GM12878 (cell line): ENCODE data around the gene TMPRSS3. TPM values are rescaled to one million over a fixed set of nuclear protein-coding genes. Genes with fewer than 3 reads are reported as not detected.

ENCODE experiments used
- ATAC-seq: fragments of 200-7000 bp; cut with Tn5 transposase; 3 replicates; pipeline ENCODE4 v1.9.1; 2020; ENCODE audit warnings: mild to moderate bottlenecking, moderate library complexity
- BruUV-seq: library from RNA; stranded (reverse); fragments of 400-500 nt; replicated peaks from 2 replicates; lab custom pipeline; 2021; lab: Mats Ljungman, UMichigan
- CTCF ChIA-PET: fragments of 300-600 bp; sonication (Branson Sonifier 250); formaldehyde crosslinking; extraction: SDS; loops from one replicate; lab custom pipeline; 2021; ENCODE audit warnings: inconsistent platforms; lab: Yijun Ruan, JAX
- POLR2A ChIA-PET: fragments of 350-600 bp; formaldehyde crosslinking; extraction: SDS; loops from one replicate; lab custom pipeline; 2021; ENCODE audit warnings: inconsistent platforms; lab: Charles Lee
- RAD21 ChIA-PET: fragments of 300-600 bp; sonication (Branson Sonifier 250); formaldehyde crosslinking; loops from one replicate; lab custom pipeline; 2023; ENCODE audit warnings: antibody characterized with exemption; ENCODE audit not compliant: unreplicated experiment; lab: Charles Lee
- SMC1A ChIA-PET: fragments of 300-600 bp; sonication (Branson Sonifier 250); formaldehyde crosslinking; loops from one replicate; lab custom pipeline; 2023; ENCODE audit not compliant: unreplicated experiment, uncharacterized antibody; lab: Charles Lee
- DNase-seq: peaks from one replicate; pipeline ENCODE4 v3.0.0-alpha.2; 2011; ENCODE audit warnings: low read depth, low spot score
- FAIRE-seq: peaks from 3 replicates; lab custom pipeline; 2011; peaks lifted over from hg19 to GRCh38; lab: Jason Lieb, UNC
- H2AFZ ChIP-seq: 2 replicates; pipeline ENCODE4 v1.6.0; 2011; ENCODE audit warnings: low read depth, low read length, control low read depth; ENCODE audit not compliant: control insufficient read depth
- H3K27ac ChIP-seq: 2 replicates; pipeline ENCODE4 v1.5.1; 2011; ENCODE audit warnings: control low read depth; ENCODE audit not compliant: control insufficient read depth, insufficient read depth
- H3K27me3 ChIP-seq, 2 experiments: replicated peaks in 1 of 2; 2 replicates each; pipeline versions ENCODE4 v1.6.0 to v1.6.1; 2011; ENCODE audit warnings: low read length in 1 of 2; ENCODE audit not compliant: control insufficient read depth in 2 of 2, insufficient read depth in 2 of 2
- H3K36me3 ChIP-seq, 2 experiments: 2 replicates each; pipeline ENCODE4 v1.5.1; 2011; ENCODE audit warnings: low read length in 1 of 2; ENCODE audit not compliant: control insufficient read depth in 2 of 2, insufficient read depth in 2 of 2
- H3K4me1 ChIP-seq: 2 replicates; pipeline ENCODE4 v1.6.1; 2011; ENCODE audit warnings: mild to moderate bottlenecking, low read length, moderate library complexity, mixed read lengths; ENCODE audit not compliant: control insufficient read depth, insufficient read depth
- H3K4me2 ChIP-seq: 2 replicates; pipeline ENCODE4 v1.6.0; 2011; ENCODE audit warnings: control low read depth; ENCODE audit not compliant: control insufficient read depth, insufficient read depth
- H3K4me3 ChIP-seq: fragments of 200-600 bp; sonication (generic); 2 replicates; pipeline ENCODE4 v1.5.1; 2016
- H3K79me2 ChIP-seq: 2 replicates; pipeline ENCODE4 v1.6.0; 2011; ENCODE audit warnings: low read length; ENCODE audit not compliant: control insufficient read depth, insufficient read depth
- H3K9ac ChIP-seq: 2 replicates; pipeline ENCODE4 v1.8.0; 2011; ENCODE audit warnings: low read length, control low read depth, mixed read lengths; ENCODE audit not compliant: control insufficient read depth, insufficient read depth
- H3K9me3 ChIP-seq: replicated peaks from 3 replicates; pipeline ENCODE4 v1.5.1; 2011; ENCODE audit warnings: mild to moderate bottlenecking, low read length; ENCODE audit not compliant: control insufficient read depth, insufficient read depth
- H4K20me1 ChIP-seq: 2 replicates; pipeline ENCODE4 v1.6.0; 2011; ENCODE audit not compliant: control insufficient read depth, insufficient read depth
- CBFB ChIP-seq: IDR thresholded peaks from 2 replicates; pipeline ENCODE4 v1.6.1; 2016; ENCODE audit warnings: antibody characterized with exemption, low read depth
- CBX3 ChIP-seq: fragments of 200-600 bp; sonication (generic); IDR thresholded peaks from 2 replicates; pipeline ENCODE4 v1.6.1; 2016; ENCODE audit warnings: low read depth, borderline replicate concordance
- CHD4 ChIP-seq: fragments of 200-600 bp; sonication (generic); IDR thresholded peaks from 2 replicates; pipeline ENCODE4 v1.6.1; 2016; ENCODE audit warnings: mild to moderate bottlenecking
- EGR1 ChIP-seq, 2 experiments: IDR thresholded peaks; 1 replicate in 1 of 2; 2 replicates in 1 of 2; pipeline ENCODE4 v1.6.1; 2011 to 2012; ENCODE audit warnings: low read depth in 2 of 2, low read length in 2 of 2, borderline replicate concordance in 1 of 2, mild to moderate bottlenecking in 1 of 2, moderate library complexity in 1 of 2
- FOXM1 ChIP-seq: IDR thresholded peaks from 2 replicates; pipeline ENCODE4 v1.6.1; 2012; ENCODE audit warnings: low read depth, mild to moderate bottlenecking, inconsistent platforms, low read length, moderate library complexity
- HDGF ChIP-seq: fragments of 450-650 bp; IDR thresholded peaks from 2 replicates; pipeline ENCODE4 v1.6.1; 2016; ENCODE audit warnings: antibody characterized with exemption
- IKZF1 ChIP-seq: fragments of 450-650 bp; conservative IDR thresholded peaks from 2 replicates; pipeline ENCODE4 v1.6.1; 2017; ENCODE audit warnings: antibody characterized with exemption, mild to moderate bottlenecking
- MEF2B ChIP-seq: fragments of 450-650 bp; IDR thresholded peaks from 2 replicates; pipeline ENCODE4 v1.6.1; 2018; ENCODE audit warnings: mild to moderate bottlenecking, moderate library complexity; ENCODE audit not compliant: partially characterized antibody, poor library complexity, severe bottlenecking
- NR2C2 ChIP-seq: IDR thresholded peaks from 2 replicates; pipeline ENCODE4 v1.6.1; 2011; ENCODE audit warnings: borderline replicate concordance, low read depth; ENCODE audit not compliant: control insufficient read depth, insufficient read length
- POU2F2 ChIP-seq: IDR thresholded peaks from 3 replicates; pipeline ENCODE4 v1.6.1; 2011; ENCODE audit warnings: low read depth, mild to moderate bottlenecking, low read length, borderline replicate concordance
- STAT3 ChIP-seq: IDR thresholded peaks from 2 replicates; pipeline ENCODE4 v1.6.1; 2011; ENCODE audit warnings: low read depth, low read length, improper control_type of control experiment
- TCF12 ChIP-seq: IDR thresholded peaks from 2 replicates; pipeline ENCODE4 v1.6.1; 2011; ENCODE audit warnings: low read depth, mild to moderate bottlenecking, low read length
- TCF7 ChIP-seq: IDR thresholded peaks from 2 replicates; pipeline ENCODE4 v1.6.1; 2014; ENCODE audit warnings: antibody characterized with exemption, borderline replicate concordance
- ZSCAN29 ChIP-seq: fragments of 450-650 bp; IDR thresholded peaks from 2 replicates; pipeline ENCODE4 v1.6.1; 2017; ENCODE audit warnings: mild to moderate bottlenecking, moderate library complexity
- WGBS: methylation state at CpG from one replicate; pipeline ENCODE4 v1.1.6; 2016; ENCODE audit warnings: low lambda C conversion rate; ENCODE audit not compliant: insufficient replicate concordance, insufficient coverage; ENCODE audit errors: missing lambda C conversion rate; 5-methylcytosine and 5-hydroxymethylcytosine counted together
- in situ Hi-C: fragments of 300-500 bp; cut with MboI; formaldehyde crosslinking; loops from 9 replicates; pipeline ENCODE4 v1.14.3; 2018; ENCODE audit warnings: mixed read lengths
- intact Hi-C: fragments of 100-400 bp; cut with micrococcal nuclease; formaldehyde crosslinking; loops from one replicate; pipeline ENCODE4 v1.14.2; 2022; ENCODE audit not compliant: unreplicated experiment
- polyA plus RNA-seq, 11 experiments: library from polyadenylated mRNA; depleted of rRNA in 4 of 11; unstranded in 6 of 11; stranded (reverse) in 5 of 11; fragments of >200 nt; fragmentation: Nextera tagmentation in 4 of 11; fragmentation: Illumina TruSeq in 1 of 11; extraction: Ambion mirVana in 4 of 11; extraction: Trizol in 1 of 11; gene quantifications; 1 replicate in 1 of 11; 2 replicates in 10 of 11; pipeline versions ENCODE4 v1.2.1 to v1.2.3, GENCODE V29; 2011 to 2016; ENCODE audit warnings: inconsistent platforms in 2 of 11, missing spikeins in 2 of 11, low read depth in 1 of 11
- total RNA-seq, 4 experiments: library from RNA; depleted of rRNA in 3 of 4; stranded (reverse); fragments of >200 nt in 3 of 4; fragmentation: Illumina TruSeq in 1 of 4; extraction: Trizol in 1 of 4; gene quantifications; 2 replicates each; pipeline versions ENCODE4 v1.2.1 to v1.2.3, GENCODE V29; 2013 to 2021
- TF ChIP-seq, protein P1 (sequence below): fragments of 450-650 bp; IDR thresholded peaks from 2 replicates; pipeline ENCODE4 v1.6.1; 2017; ENCODE audit warnings: mild to moderate bottlenecking, moderate library complexity

TMPRSS3 gene
- total and polyA plus RNA-seq, 10 of the 15 experiments (the other 5 are each of a cell fraction or from before 2014, with no cell fraction given), result 0.51 to 1.5 (median 0.82) TPM; not detected in 1

- Histone ChIP-seq H3K4me2 (no peak overlapping the region), H2AFZ (no peak overlapping the region), H3K9me3 (peaks cover 6% of the 10 kb centered on the region), H3K9ac (no peak overlapping the region), H3K27me3 (no peaks in the 10 kb centered on the region), H3K4me1 (peaks cover 30% of the 10 kb centered on the region)
- WGBS, result 100% methylated on average over 1 of the region's 1 CpG
- in situ Hi-C loops (no loop called here), intact Hi-C loops (no loop called here)
- CTCF ChIA-PET, result interaction anchor here (0.8 kb wide), 1 partner anchor 283 kb away, joined by 6 read pairs; no protein-coding TSS in a partner anchor
- DNase-seq (no peak), FAIRE-seq (no peak), ATAC-seq (no peak)
- SMC1A ChIA-PET, result interaction anchor here (0.8 kb wide), 1 partner anchor 100 kb away, joined by 3 read pairs; no protein-coding TSS in a partner anchor
- POLR2A ChIA-PET, result interaction anchor here (1.5 to 3.1 kb wide), 2 partner anchors 10 to 13 kb away, joined by 3 to 15 read pairs; no protein-coding TSS in a partner anchor
- RAD21 ChIA-PET, result interaction anchor here (0.6 to 1.4 kb wide), 2 partner anchors 10 to 13 kb away, joined by 3 to 5 read pairs; no protein-coding TSS in a partner anchor
- TF ChIP-seq TCF7 (no peak), IKZF1 (no peak), TCF12 (no peak), NR2C2 (no peak), FOXM1 (no peak), POU2F2 (no peak), ZSCAN29 (no peak), CBFB (no peak), STAT3 (no peak), CBX3 (no peak), CHD4 (no peak), MEF2B (no peak), HDGF (no peak), EGR1 (IDR thresholded peaks at IDR 0.05; ENCODE audit: borderline replicate concordance in 1 of 2, low read depth in 2 of 2, low read length in 2 of 2) (no peak)
- TF ChIP-seq, protein P1, sequence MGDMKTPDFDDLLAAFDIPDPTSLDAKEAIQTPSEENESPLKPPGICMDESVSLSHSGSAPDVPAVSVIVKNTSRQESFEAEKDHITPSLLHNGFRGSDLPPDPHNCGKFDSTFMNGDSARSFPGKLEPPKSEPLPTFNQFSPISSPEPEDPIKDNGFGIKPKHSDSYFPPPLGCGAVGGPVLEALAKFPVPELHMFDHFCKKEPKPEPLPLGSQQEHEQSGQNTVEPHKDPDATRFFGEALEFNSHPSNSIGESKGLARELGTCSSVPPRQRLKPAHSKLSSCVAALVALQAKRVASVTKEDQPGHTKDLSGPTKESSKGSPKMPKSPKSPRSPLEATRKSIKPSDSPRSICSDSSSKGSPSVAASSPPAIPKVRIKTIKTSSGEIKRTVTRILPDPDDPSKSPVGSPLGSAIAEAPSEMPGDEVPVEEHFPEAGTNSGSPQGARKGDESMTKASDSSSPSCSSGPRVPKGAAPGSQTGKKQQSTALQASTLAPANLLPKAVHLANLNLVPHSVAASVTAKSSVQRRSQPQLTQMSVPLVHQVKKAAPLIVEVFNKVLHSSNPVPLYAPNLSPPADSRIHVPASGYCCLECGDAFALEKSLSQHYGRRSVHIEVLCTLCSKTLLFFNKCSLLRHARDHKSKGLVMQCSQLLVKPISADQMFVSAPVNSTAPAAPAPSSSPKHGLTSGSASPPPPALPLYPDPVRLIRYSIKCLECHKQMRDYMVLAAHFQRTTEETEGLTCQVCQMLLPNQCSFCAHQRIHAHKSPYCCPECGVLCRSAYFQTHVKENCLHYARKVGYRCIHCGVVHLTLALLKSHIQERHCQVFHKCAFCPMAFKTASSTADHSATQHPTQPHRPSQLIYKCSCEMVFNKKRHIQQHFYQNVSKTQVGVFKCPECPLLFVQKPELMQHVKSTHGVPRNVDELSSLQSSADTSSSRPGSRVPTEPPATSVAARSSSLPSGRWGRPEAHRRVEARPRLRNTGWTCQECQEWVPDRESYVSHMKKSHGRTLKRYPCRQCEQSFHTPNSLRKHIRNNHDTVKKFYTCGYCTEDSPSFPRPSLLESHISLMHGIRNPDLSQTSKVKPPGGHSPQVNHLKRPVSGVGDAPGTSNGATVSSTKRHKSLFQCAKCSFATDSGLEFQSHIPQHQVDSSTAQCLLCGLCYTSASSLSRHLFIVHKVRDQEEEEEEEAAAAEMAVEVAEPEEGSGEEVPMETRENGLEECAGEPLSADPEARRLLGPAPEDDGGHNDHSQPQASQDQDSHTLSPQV, result no peak
- TF ChIP-seq, all 136 proteins: peak for 0
- no peaks in the 10 kb centered on the region for H3K36me3 ChIP-seq
- no peaks in the 10 kb centered on the region for H3K79me2 ChIP-seq
- H3K27ac ChIP-seq, result no peak overlapping the region
- no peak overlapping the region for H3K4me3 ChIP-seq
- BruUV-seq, result no TSS peak
- no peaks in the 10 kb centered on the region for H4K20me1 ChIP-seq
Measured at GRCh38 chr21:42429021-42429420, 33.2 kb upstream of the TMPRSS3 start.
